Neural cell (in vitro differentiated cells): ENCODE measurements around the gene KMT2D.

Source experiments
- CTCF ChIP-seq: fragments of 450-650 bp; IDR thresholded peaks from 2 replicates; pipeline ENCODE4 v1.5.1; 2014; ENCODE audit warnings: antibody characterized with exemption, mild to moderate bottlenecking, moderate library complexity; ENCODE audit not compliant: poor library complexity, severe bottlenecking
- EP300 ChIP-seq: fragments of 450-650 bp; conservative IDR thresholded peaks from 2 replicates; pipeline ENCODE4 v1.6.1; 2014; ENCODE audit warnings: antibody characterized with exemption, mild to moderate bottlenecking, moderate library complexity; ENCODE audit not compliant: poor library complexity, severe bottlenecking
- EZH2 ChIP-seq: fragments of 200-600, 300-800 bp; shearing (Covaris generic), sonication (generic); IDR thresholded peaks from 2 replicates; pipeline ENCODE4 v1.6.1; 2014; ENCODE audit warnings: antibody characterized with exemption, low read length, borderline replicate concordance, mild to moderate bottlenecking; ENCODE audit not compliant: insufficient read depth, poor library complexity, severe bottlenecking
- MXI1 ChIP-seq: fragments of 450-650 bp; conservative IDR thresholded peaks from 2 replicates; pipeline ENCODE4 v1.6.1; 2014; ENCODE audit warnings: antibody characterized with exemption, mild to moderate bottlenecking; ENCODE audit not compliant: poor library complexity, severe bottlenecking
- POLR2AphosphoS5 ChIP-seq: IDR thresholded peaks from 2 replicates; pipeline ENCODE4 v1.6.1; 2012
- RAD21 ChIP-seq: fragments of 450-650 bp; conservative IDR thresholded peaks from 2 replicates; pipeline ENCODE4 v1.6.1; 2014; ENCODE audit warnings: antibody characterized with exemption, mild to moderate bottlenecking, moderate library complexity
- TAF1 ChIP-seq: IDR thresholded peaks from 2 replicates; pipeline ENCODE4 v1.6.1; 2012; ENCODE audit warnings: low read depth
- TF ChIP-seq, protein P1 (sequence below): IDR thresholded peaks from 2 replicates; pipeline ENCODE4 v1.6.1; 2012; ENCODE audit warnings: borderline replicate concordance

DNA sequence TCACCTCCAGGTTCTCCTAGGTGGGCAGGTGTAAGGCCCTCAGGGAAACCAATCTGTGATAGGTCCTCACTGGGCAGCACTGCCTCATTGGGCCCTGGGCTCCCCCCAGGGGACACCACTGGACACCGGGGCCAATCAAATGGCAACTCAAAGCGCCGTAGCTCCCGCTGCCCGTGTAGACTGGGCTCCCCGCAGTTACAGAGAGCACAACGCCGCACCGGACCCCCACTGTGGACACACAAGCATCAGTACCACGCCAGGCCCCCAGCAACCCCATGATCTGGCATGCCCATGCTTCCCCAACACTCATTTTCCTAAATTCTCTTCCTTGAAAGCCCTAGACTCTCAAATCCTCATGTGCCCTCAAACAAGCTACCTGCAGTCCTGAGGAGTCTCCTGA lies 6.1 kb downstream of the KMT2D start:
- no peak for TF ChIP-seq CTCF
- no peak for TF ChIP-seq POLR2AphosphoS5
- TF ChIP-seq EZH2 = no peak
- no peak for TF ChIP-seq EP300
- no peak for TF ChIP-seq MXI1
- TF ChIP-seq, protein P1, sequence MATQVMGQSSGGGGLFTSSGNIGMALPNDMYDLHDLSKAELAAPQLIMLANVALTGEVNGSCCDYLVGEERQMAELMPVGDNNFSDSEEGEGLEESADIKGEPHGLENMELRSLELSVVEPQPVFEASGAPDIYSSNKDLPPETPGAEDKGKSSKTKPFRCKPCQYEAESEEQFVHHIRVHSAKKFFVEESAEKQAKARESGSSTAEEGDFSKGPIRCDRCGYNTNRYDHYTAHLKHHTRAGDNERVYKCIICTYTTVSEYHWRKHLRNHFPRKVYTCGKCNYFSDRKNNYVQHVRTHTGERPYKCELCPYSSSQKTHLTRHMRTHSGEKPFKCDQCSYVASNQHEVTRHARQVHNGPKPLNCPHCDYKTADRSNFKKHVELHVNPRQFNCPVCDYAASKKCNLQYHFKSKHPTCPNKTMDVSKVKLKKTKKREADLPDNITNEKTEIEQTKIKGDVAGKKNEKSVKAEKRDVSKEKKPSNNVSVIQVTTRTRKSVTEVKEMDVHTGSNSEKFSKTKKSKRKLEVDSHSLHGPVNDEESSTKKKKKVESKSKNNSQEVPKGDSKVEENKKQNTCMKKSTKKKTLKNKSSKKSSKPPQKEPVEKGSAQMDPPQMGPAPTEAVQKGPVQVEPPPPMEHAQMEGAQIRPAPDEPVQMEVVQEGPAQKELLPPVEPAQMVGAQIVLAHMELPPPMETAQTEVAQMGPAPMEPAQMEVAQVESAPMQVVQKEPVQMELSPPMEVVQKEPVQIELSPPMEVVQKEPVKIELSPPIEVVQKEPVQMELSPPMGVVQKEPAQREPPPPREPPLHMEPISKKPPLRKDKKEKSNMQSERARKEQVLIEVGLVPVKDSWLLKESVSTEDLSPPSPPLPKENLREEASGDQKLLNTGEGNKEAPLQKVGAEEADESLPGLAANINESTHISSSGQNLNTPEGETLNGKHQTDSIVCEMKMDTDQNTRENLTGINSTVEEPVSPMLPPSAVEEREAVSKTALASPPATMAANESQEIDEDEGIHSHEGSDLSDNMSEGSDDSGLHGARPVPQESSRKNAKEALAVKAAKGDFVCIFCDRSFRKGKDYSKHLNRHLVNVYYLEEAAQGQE = no peak
- no peak for TF ChIP-seq TAF1
- TF ChIP-seq RAD21 = no peak
